SH-SY5Y (cell line): Measurements from ENCODE around the gene EPB41L2.

Experiments
- GATA2 ChIP-seq: IDR thresholded peaks from 2 replicates; pipeline ENCODE4 v1.6.1; 2011; ENCODE audit warnings: mild to moderate bottlenecking, low read depth, low read length
- GATA3 ChIP-seq: IDR thresholded peaks from 2 replicates; pipeline ENCODE4 v1.6.1; 2011; ENCODE audit warnings: low read depth, mild to moderate bottlenecking, low read length, moderate library complexity

DNA sequence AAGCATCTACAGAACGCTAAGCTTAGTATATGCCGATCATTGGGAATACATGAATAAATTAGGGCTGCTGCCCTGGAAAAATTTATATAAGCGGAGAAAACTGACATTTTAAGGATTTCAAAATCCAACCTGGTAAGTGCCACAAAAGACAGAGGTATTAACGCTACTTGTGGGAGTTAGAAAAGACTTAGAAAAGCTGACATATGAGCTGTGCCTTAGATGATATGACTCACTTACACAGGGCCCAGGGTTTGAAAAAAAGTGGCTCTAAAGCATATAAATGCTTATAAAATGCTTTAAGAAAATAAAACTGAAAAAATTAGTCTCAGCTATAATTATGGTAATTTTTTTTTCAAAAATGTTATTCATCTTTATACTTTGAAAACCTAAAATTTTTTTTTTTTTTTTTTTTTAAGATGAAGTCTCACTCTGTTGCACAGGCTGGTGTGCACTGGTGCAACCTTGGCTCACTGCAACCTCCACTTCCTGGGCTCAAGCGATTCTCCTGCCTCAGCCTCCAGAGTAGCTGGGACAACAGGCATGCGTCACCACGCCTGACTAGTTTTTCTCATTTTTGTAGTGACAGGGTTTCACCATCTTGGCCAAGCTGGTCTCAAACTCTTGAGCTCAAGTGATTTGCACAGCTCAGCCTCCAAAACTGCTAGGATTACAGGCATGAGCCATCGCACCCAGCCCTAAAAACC is 25.7 kb downstream of the EPB41L2 start:
- TF ChIP-seq GATA2 (no peak), GATA3 (no peak)
